ENCODE measurements around the gene NTM.

NTM gene

GRCh38 chr11:131499199-131499598, 128.8 kb downstream of the NTM start:
- Histone ChIP-seq H3K9me3 (ENCODE audit: control insufficient read depth, insufficient read depth, low read depth, low read length) (no peaks in the 10 kb centered on the region), H3K27ac (ENCODE audit: extremely low read depth, low read depth, low read length) (no peak overlapping the region), H3K4me1 (ENCODE audit: control insufficient read depth, insufficient read depth, low read length) (no peaks in the 10 kb centered on the region), H3K4me3 (ENCODE audit: low read depth, low read length) (no peak overlapping the region), H3K36me3 (ENCODE audit: control insufficient read depth in 2 of 2, insufficient read depth in 1 of 2, low read length in 2 of 2) (no peaks in the 10 kb centered on the region)
- no peak for TF ChIP-seq GLI4 (tag by site-specific recombination; IDR thresholded peaks at IDR 0.05)
- no peak for TF ChIP-seq ZNF391 (tag by site-specific recombination; IDR thresholded peaks at IDR 0.05; ENCODE audit: borderline replicate concordance, low read depth)
- TF ChIP-seq, protein P1, sequence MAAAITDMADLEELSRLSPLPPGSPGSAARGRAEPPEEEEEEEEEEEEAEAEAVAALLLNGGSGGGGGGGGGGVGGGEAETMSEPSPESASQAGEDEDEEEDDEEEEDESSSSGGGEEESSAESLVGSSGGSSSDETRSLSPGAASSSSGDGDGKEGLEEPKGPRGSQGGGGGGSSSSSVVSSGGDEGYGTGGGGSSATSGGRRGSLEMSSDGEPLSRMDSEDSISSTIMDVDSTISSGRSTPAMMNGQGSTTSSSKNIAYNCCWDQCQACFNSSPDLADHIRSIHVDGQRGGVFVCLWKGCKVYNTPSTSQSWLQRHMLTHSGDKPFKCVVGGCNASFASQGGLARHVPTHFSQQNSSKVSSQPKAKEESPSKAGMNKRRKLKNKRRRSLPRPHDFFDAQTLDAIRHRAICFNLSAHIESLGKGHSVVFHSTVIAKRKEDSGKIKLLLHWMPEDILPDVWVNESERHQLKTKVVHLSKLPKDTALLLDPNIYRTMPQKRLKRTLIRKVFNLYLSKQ (tag by site-specific recombination; IDR thresholded peaks at IDR 0.05; ENCODE audit: borderline replicate concordance) = no peak
- TF ChIP-seq ZNF133 (tag by site-specific recombination; IDR thresholded peaks at IDR 0.05) = no peak
- TF ChIP-seq ZBTB20 (tag by site-specific recombination; IDR thresholded peaks at IDR 0.05) = no peak
- TF ChIP-seq ZSCAN4 (tag by site-specific recombination; IDR thresholded peaks at IDR 0.05) = no peak
- TF ChIP-seq ZNF560 (tag by site-specific recombination; IDR thresholded peaks at IDR 0.05; ENCODE audit: borderline replicate concordance) = no peak
- TF ChIP-seq, protein P2, sequence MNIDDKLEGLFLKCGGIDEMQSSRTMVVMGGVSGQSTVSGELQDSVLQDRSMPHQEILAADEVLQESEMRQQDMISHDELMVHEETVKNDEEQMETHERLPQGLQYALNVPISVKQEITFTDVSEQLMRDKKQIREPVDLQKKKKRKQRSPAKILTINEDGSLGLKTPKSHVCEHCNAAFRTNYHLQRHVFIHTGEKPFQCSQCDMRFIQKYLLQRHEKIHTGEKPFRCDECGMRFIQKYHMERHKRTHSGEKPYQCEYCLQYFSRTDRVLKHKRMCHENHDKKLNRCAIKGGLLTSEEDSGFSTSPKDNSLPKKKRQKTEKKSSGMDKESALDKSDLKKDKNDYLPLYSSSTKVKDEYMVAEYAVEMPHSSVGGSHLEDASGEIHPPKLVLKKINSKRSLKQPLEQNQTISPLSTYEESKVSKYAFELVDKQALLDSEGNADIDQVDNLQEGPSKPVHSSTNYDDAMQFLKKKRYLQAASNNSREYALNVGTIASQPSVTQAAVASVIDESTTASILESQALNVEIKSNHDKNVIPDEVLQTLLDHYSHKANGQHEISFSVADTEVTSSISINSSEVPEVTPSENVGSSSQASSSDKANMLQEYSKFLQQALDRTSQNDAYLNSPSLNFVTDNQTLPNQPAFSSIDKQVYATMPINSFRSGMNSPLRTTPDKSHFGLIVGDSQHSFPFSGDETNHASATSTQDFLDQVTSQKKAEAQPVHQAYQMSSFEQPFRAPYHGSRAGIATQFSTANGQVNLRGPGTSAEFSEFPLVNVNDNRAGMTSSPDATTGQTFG (tag by site-specific recombination; IDR thresholded peaks at IDR 0.05; ENCODE audit: borderline replicate concordance) = no peak
- TF ChIP-seq, protein P3, sequence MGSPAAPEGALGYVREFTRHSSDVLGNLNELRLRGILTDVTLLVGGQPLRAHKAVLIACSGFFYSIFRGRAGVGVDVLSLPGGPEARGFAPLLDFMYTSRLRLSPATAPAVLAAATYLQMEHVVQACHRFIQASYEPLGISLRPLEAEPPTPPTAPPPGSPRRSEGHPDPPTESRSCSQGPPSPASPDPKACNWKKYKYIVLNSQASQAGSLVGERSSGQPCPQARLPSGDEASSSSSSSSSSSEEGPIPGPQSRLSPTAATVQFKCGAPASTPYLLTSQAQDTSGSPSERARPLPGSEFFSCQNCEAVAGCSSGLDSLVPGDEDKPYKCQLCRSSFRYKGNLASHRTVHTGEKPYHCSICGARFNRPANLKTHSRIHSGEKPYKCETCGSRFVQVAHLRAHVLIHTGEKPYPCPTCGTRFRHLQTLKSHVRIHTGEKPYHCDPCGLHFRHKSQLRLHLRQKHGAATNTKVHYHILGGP (tag by site-specific recombination; IDR thresholded peaks at IDR 0.05) = no peak
- TF ChIP-seq, protein P4, sequence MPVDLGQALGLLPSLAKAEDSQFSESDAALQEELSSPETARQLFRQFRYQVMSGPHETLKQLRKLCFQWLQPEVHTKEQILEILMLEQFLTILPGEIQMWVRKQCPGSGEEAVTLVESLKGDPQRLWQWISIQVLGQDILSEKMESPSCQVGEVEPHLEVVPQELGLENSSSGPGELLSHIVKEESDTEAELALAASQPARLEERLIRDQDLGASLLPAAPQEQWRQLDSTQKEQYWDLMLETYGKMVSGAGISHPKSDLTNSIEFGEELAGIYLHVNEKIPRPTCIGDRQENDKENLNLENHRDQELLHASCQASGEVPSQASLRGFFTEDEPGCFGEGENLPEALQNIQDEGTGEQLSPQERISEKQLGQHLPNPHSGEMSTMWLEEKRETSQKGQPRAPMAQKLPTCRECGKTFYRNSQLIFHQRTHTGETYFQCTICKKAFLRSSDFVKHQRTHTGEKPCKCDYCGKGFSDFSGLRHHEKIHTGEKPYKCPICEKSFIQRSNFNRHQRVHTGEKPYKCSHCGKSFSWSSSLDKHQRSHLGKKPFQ (tag by site-specific recombination; IDR thresholded peaks at IDR 0.05) = no peak
- TF ChIP-seq ZNF621 (tag by site-specific recombination; IDR thresholded peaks at IDR 0.05) = no peak
- TF ChIP-seq YY2 (tag by site-specific recombination; IDR thresholded peaks at IDR 0.05) = no peak
- no peak for TF ChIP-seq INSM2 (tag by site-specific recombination; IDR thresholded peaks at IDR 0.05)
- no peak for TF ChIP-seq ZNF529 (tag by site-specific recombination; IDR thresholded peaks at IDR 0.05; ENCODE audit: insufficient replicate concordance)
- TF ChIP-seq ZFP69B (tag by site-specific recombination; IDR thresholded peaks at IDR 0.05) = no peak
- TF ChIP-seq ZNF488 (tag by site-specific recombination; IDR thresholded peaks at IDR 0.05) = no peak
- TF ChIP-seq ZNF518A (tag by site-specific recombination; conservative IDR thresholded peaks at IDR 0.05; ENCODE audit: low read depth) = no peak
- TF ChIP-seq ZNF274 (IDR thresholded peaks at IDR 0.05; ENCODE audit: low read length) = no peak
- no peak for TF ChIP-seq ZNF274 (tag by site-specific recombination; IDR thresholded peaks at IDR 0.05; ENCODE audit: borderline replicate concordance)
- TF ChIP-seq ZNF174 (tag by site-specific recombination; IDR thresholded peaks at IDR 0.05) = no peak
- POLR2A ChIA-PET = no interaction called here
- CTCF ChIA-PET = interaction anchor here (1.1 kb wide), 1 partner anchor 11 kb away, joined by 3 read pairs; no protein-coding TSS in a partner anchor

All from HEK293 (cell line).